ENCODE results near the gene TMED10. TPM values are rescaled to one million over a fixed set of nuclear protein-coding genes. Genes with fewer than 3 reads are reported as not detected.
"Not testable (repeated sequence)": the region's sequence is repeated elsewhere in the genome, so short reads cannot be mapped to it uniquely, and the experiment has no call there.

Gene TMED10
- polyA plus RNA-seq, 2 of the 4 experiments (the other 2 are of a cell fraction), result 290 to 354 TPM

GRCh38 chr14:75182821-75183220, 6.4 kb upstream of the TMED10 start:
- H3K4me2 ChIP-seq, result peak overlapping the region; percentile 57
- peak overlapping the region in 1 of 2 experiments; percentile 11; a peak in 1 of 6 replicates for H3K27ac ChIP-seq
- ATAC-seq, result peak in 1 of 2 experiments; percentile 17; a peak in 3 of 6 replicates
- TF ChIP-seq USF2 (IDR thresholded peaks at IDR 0.05) (no peak), CHD4 (IDR thresholded peaks at IDR 0.05; ENCODE audit: borderline replicate concordance) (no peak), CTCF (IDR thresholded peaks at IDR 0.05) (no peak), CEBPB (IDR thresholded peaks at IDR 0.05) (peak; percentile 37 to 43; a peak in 2 of 4 replicates)
- WGBS (ENCODE audit: missing lambda C conversion rate), result 80% methylated on average over 1 of the region's 1 CpG
- no peaks in the 10 kb centered on the region for H3K9me3 ChIP-seq
- peaks cover 14% of the 10 kb centered on the region for H3K4me1 ChIP-seq
- CTCF ChIA-PET, result interaction anchor here (0.6 to 1.1 kb wide), 2 partner anchors 60 to 378 kb away, joined by 3 read pairs; no protein-coding TSS in a partner anchor
- no peak for DNase-seq (ENCODE audit: low read depth in 1 of 2, low spot score in 1 of 2)
- POLR2A ChIA-PET, result interaction anchor here (0.7 to 2.0 kb wide), 2 partner anchors 76 to 94 kb away, joined by 3 to 7 read pairs; no protein-coding TSS in a partner anchor
- FAIRE-seq, result no peak
- H3K4me3 ChIP-seq, result no peak overlapping the region

GRCh38 chr14:75182163-75182562, 5.8 kb upstream of the TMED10 start:
- Histone ChIP-seq H3K4me1 (peaks cover 16% of the 10 kb centered on the region), H3K27ac (peak overlapping the region in 1 of 2 experiments; percentile 11; a peak in 1 of 6 replicates)
- ChIA-PET CTCF (interaction anchor here (1.2 kb wide), 1 partner anchor 59 kb away, joined by 3 read pairs; no protein-coding TSS in a partner anchor), POLR2A (interaction anchor here (2.0 kb wide), 1 partner anchor 77 kb away, joined by 7 read pairs; no protein-coding TSS in a partner anchor)
- DNase-seq (ENCODE audit: low read depth in 1 of 2, low spot score in 1 of 2); H3K4me3 ChIP-seq; FAIRE-seq; H3K4me2 ChIP-seq; ATAC-seq; H3K9me3 ChIP-seq: not testable (repeated sequence)
- WGBS (ENCODE audit: missing lambda C conversion rate), result 69% methylated on average over 11 of the region's 11 CpGs

- Histone ChIP-seq H3K4me1 (peaks cover 16% of the 10 kb centered on the region), H3K4me3 (no peak overlapping the region), H3K9me3 (no peaks in the 10 kb centered on the region), H3K27ac (no peak overlapping the region), H3K4me2 (no peak overlapping the region)
- whole genome bisulfite sequencing (ENCODE audit: missing lambda C conversion rate), result 89% methylated on average over 1 of the region's 1 CpG
- CTCF ChIA-PET, result interaction anchor here (1.2 to 1.4 kb wide), 2 partner anchors 49 to 60 kb away, joined by 3 read pairs; no protein-coding TSS in a partner anchor
- DNase-seq (ENCODE audit: low read depth in 1 of 2, low spot score in 1 of 2) (no peak), FAIRE-seq (no peak), ATAC-seq (no peak)
- POLR2A ChIA-PET, result interaction anchor here (2.0 kb wide), 1 partner anchor 77 kb away, joined by 7 read pairs; no protein-coding TSS in a partner anchor
- TF ChIP-seq CBX8 (IDR thresholded peaks at IDR 0.05) (no peak), CBX2 (IDR thresholded peaks at IDR 0.05; ENCODE audit: borderline replicate concordance, low read depth) (no peak), TFCP2L1 (CRISPR knock-in tag; IDR thresholded peaks at IDR 0.05) (no peak), E2F6 (IDR thresholded peaks at IDR 0.05; ENCODE audit: borderline replicate concordance, low read depth) (no peak), MAX (IDR thresholded peaks at IDR 0.05) (no peak), MAZ (IDR thresholded peaks at IDR 0.05; ENCODE audit: borderline replicate concordance, low read depth, low read length) (no peak), CTCF (IDR thresholded peaks at IDR 0.05) (no peak)
Measured at GRCh38 chr14:75181293-75182062, 5.1 kb upstream of the TMED10 start.

Measured in A549 (cell line).